ENCODE results near the gene ASS1. TPM values are rescaled to one million over a fixed set of nuclear protein-coding genes. Genes with fewer than 3 reads are reported as not detected.

The ASS1 gene
- total RNA-seq, 1 experiment from 2014 or later, result 5.8 TPM

GRCh38 chr9:130466537-130467217 lies 21.9 kb downstream of the ASS1 start:
- DNase-seq (ENCODE audit: low spot score), result no peak
- no peaks in the 10 kb centered on the region for H3K27me3 ChIP-seq (replicated peaks; ENCODE audit: insufficient read depth, low read depth, low read length, poor library complexity)
- peaks cover 4% of the 10 kb centered on the region for H3K4me1 ChIP-seq (ENCODE audit: insufficient read depth, low read length, poor library complexity, severe bottlenecking)
- H3K9me3 ChIP-seq (ENCODE audit: low read depth, low read length, poor library complexity, severe bottlenecking), result no peaks in the 10 kb centered on the region
- intact Hi-C loops (cut with micrococcal nuclease; ENCODE audit: unreplicated experiment), result no loop called here
- no peaks in the 10 kb centered on the region for H3K36me3 ChIP-seq (ENCODE audit: insufficient read depth, low read length, poor library complexity, severe bottlenecking)
- ChIA-PET POLR2A (ENCODE audit: low non-redundant PET) (no interaction called here), CTCF (no interaction called here)
- BruUV-seq (replicated peaks), result no TSS peak
- H3K4me3 ChIP-seq (ENCODE audit: low read depth, low read length, poor library complexity, severe bottlenecking), result no peak overlapping the region
- no peak for TF ChIP-seq EZH2 (IDR thresholded peaks at IDR 0.05; ENCODE audit: borderline replicate concordance, low read depth, low read length, poor library complexity, severe bottlenecking)
- no peak for TF ChIP-seq CTCF (conservative IDR thresholded peaks at IDR 0.05; ENCODE audit: low read depth, low read length)
- no peak overlapping the region for H3K27ac ChIP-seq (ENCODE audit: low read depth, low read length, poor library complexity, severe bottlenecking)

DNA sequence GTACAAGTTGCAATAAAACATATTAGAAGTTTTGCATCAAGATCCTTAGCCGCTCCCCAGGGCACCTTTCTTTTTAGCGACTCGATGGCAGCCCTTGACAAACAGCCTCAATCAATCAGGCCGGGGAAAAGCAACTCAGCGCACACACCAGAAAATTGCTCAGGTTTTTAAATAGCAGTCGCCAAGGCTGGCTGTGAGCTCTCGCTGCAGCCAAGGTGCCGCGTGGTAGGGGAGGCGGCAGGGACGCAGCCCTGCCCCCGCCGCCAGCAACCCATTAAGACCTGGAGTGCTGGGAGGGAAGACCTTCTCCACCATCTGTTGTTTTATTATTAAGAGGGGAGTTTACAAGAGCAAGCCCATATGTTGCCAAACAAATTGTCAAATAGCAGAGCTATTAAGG lies 22.6 kb downstream of the ASS1 start:
- TF ChIP-seq EZH2 (IDR thresholded peaks at IDR 0.05; ENCODE audit: borderline replicate concordance, low read depth, low read length, poor library complexity, severe bottlenecking) (no peak), CTCF (conservative IDR thresholded peaks at IDR 0.05; ENCODE audit: low read depth, low read length) (no peak)
- no peaks in the 10 kb centered on the region for H3K9me3 ChIP-seq (ENCODE audit: low read depth, low read length, poor library complexity, severe bottlenecking)
- peaks cover 9% of the 10 kb centered on the region for H3K4me1 ChIP-seq (ENCODE audit: insufficient read depth, low read length, poor library complexity, severe bottlenecking)
- POLR2A ChIA-PET (ENCODE audit: low non-redundant PET), result no interaction called here
- no peak overlapping the region for H3K4me3 ChIP-seq (ENCODE audit: low read depth, low read length, poor library complexity, severe bottlenecking)
- DNase-seq (ENCODE audit: low spot score), result no peak
- H3K27me3 ChIP-seq (replicated peaks; ENCODE audit: insufficient read depth, low read depth, low read length, poor library complexity), result no peaks in the 10 kb centered on the region
- intact Hi-C loops (cut with micrococcal nuclease; ENCODE audit: unreplicated experiment), result no loop called here
- no peak overlapping the region for H3K27ac ChIP-seq (ENCODE audit: low read depth, low read length, poor library complexity, severe bottlenecking)
- CTCF ChIA-PET, result no interaction called here
- no peaks in the 10 kb centered on the region for H3K36me3 ChIP-seq (ENCODE audit: insufficient read depth, low read length, poor library complexity, severe bottlenecking)
- no TSS peak for BruUV-seq (replicated peaks)

- no TSS peak for BruUV-seq (replicated peaks)
- H3K4me1 ChIP-seq (ENCODE audit: insufficient read depth, low read length, poor library complexity, severe bottlenecking), result peaks cover 9% of the 10 kb centered on the region
- intact Hi-C loops (cut with micrococcal nuclease; ENCODE audit: unreplicated experiment), result no loop called here
- H3K27ac ChIP-seq (ENCODE audit: low read depth, low read length, poor library complexity, severe bottlenecking), result no peak overlapping the region
- no peak for DNase-seq (ENCODE audit: low spot score)
- no peaks in the 10 kb centered on the region for H3K36me3 ChIP-seq (ENCODE audit: insufficient read depth, low read length, poor library complexity, severe bottlenecking)
- TF ChIP-seq CTCF (conservative IDR thresholded peaks at IDR 0.05; ENCODE audit: low read depth, low read length), result no peak
- no peak for TF ChIP-seq EZH2 (IDR thresholded peaks at IDR 0.05; ENCODE audit: borderline replicate concordance, low read depth, low read length, poor library complexity, severe bottlenecking)
- H3K4me3 ChIP-seq (ENCODE audit: low read depth, low read length, poor library complexity, severe bottlenecking), result no peak overlapping the region
- ChIA-PET POLR2A (ENCODE audit: low non-redundant PET) (no interaction called here), CTCF (no interaction called here)
- H3K27me3 ChIP-seq (replicated peaks; ENCODE audit: insufficient read depth, low read depth, low read length, poor library complexity), result no peaks in the 10 kb centered on the region
- H3K9me3 ChIP-seq (ENCODE audit: low read depth, low read length, poor library complexity, severe bottlenecking), result no peaks in the 10 kb centered on the region
Observed at GRCh38 chr9:130468566-130468965, 23.8 kb downstream of the ASS1 start.
